Left lobe of liver (tissue), 2 donors: Measurements from ENCODE around the gene APAF1. TPM values are rescaled to one million over a fixed set of nuclear protein-coding genes. Genes with fewer than 3 reads are reported as not detected.

Experiments
- ATAC-seq: fragments of 200-7000 bp; cut with Tn5 transposase; one replicate; pipeline ENCODE4 v1.9.1; 2020; ENCODE audit warnings: mild to moderate bottlenecking, moderate library complexity
- DNase-seq: peaks from one replicate; pipeline ENCODE4 v3.0.0-alpha.2; 2020; ENCODE audit warnings: low spot score
- total RNA-seq: library from RNA; stranded (reverse); gene quantifications from one replicate; pipeline ENCODE4 v1.2.1, GENCODE V29; 2021
- donor health status: DM: no; HTN: no; CAD: no; lungs with moderate emphysema.
- donor health status: DM: no; HTN: yes; CAD: no.

APAF1 gene
- total RNA-seq, 1 donor from 2014 or later: 5.3 TPM

DNA sequence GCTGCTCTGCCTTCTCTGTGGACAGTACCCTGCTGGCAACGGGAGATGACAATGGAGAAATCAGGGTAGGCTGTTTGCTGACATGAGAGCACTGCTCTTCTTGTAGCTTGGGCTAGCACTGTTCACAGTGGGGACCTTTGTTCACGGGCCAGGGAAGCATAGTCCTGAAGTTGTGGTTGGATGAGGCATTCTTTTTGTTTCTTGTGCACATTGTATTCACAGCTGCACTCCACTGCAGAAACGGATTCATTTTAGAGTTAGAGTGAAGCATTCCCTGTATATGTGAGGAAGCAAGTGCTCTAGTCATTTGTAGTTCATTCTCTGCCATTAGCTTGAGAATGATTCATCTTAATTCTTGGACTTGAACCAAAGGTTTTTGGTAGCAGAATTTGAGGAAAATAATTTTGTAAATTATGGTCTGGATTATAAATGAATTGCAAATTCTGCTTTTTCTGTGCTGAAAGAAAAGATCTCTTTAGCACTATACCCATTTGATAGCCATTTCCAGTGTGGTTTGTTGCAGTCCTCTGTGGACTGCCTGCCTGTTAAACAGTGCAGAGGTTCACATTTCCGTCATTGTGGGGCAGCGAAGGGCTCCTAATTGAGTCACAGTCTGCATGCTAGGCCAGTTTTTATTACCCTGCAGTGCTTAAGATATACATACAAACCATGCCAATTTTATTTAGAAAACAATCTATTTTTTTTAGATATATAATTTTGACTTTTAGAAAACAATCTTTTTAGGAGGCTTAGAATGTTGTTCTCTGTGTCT is 80.6 kb downstream of the APAF1 start:
- ATAC-seq: peak; percentile 89

DNA sequence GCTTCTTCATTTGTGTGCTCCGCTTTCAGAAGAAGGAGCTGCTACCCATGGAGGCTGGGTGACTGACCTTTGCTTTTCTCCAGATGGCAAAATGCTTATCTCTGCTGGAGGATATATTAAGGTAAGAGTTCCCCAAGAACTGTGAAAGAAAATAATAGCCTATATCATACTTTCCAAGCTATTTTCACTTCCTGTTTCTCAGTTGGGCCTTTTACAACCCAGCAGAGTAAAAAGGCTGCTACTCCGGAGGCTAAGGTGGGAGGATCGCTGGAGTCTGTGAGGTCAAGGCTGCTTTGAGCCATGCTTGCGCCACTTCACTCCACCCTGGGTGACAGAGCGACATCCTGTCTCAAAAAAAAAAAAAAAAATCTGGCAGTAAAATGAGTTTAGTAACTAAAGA is 82.1 kb downstream of the APAF1 start:
- ATAC-seq: no peak
- DNase-seq: no peak

More for the DNA sequence above, 80.6 kb downstream of the APAF1 start:
- no peak for DNase-seq

DNA sequence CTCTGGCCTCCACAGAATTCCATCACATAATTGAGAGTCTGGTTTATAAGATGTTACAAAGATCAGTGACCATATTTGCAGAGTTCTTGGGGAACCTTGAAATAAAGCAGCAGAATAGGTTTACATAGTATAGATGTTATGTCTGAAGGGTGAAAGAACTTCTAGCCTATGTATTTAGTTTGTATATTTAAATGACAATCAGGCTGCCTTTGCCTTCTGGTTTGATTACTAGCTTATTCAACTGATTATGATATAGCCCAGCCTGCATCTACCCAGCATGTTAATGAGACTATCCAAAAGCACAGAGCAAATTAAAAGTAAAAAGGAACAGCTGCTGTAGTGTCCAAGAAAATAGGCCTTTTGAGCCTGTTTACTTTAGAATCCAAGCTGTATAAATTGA is 85.3 kb downstream of the APAF1 start:
- no peak for ATAC-seq
- no peak for DNase-seq

DNA sequence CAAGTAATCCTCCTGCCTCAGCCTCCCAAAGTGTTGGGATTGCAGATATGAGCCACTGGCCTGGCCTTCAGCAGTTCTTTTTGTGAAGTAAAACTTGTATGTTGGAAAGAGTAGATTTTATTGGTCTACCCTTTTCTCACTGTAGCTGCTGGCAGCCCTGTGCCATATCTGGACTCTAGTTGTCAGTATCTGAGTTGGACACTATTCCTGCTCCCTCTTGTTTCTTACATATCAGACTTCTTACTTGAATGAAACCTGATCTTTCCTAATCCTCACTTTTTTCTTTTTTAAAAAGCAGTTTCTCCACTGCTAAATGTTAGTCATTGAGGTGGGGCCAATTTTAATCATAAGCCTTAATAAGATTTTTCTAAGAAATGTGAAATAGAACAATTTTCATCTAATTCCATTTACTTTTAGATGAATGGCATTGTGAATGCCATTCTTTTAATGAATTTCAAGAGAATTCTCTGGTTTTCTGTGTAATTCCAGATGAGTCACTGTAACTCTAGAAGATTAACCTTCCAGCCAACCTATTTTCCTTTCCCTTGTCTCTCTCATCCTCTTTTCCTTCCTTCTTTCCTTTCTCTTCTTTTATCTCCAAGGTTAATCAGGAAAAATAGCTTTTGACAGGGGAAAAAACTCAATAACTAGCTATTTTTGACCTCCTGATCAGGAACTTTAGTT is 88.7 kb downstream of the APAF1 start:
- ATAC-seq: no peak
- DNase-seq: no peak

DNA sequence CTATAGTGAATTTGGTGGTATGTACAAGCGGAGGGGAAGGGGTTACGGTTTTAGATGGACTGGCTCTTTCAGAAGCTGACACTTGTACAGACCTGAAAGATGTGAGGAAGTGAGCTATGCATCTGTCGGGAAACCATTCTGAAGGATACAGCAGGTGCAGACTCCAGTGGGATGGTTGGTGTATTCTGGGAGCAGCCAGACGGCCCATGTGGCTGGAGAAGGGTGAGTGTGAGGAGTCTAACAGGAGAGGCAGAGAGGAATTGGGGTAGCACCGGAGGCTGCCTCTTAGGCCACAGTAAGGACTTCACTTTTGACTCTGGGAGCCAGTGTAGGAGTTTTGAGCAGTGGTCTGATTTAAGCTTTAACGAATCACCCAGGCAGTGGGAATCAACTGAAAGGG is 90.7 kb downstream of the APAF1 start:
- ATAC-seq: no peak
- no peak for DNase-seq

DNA sequence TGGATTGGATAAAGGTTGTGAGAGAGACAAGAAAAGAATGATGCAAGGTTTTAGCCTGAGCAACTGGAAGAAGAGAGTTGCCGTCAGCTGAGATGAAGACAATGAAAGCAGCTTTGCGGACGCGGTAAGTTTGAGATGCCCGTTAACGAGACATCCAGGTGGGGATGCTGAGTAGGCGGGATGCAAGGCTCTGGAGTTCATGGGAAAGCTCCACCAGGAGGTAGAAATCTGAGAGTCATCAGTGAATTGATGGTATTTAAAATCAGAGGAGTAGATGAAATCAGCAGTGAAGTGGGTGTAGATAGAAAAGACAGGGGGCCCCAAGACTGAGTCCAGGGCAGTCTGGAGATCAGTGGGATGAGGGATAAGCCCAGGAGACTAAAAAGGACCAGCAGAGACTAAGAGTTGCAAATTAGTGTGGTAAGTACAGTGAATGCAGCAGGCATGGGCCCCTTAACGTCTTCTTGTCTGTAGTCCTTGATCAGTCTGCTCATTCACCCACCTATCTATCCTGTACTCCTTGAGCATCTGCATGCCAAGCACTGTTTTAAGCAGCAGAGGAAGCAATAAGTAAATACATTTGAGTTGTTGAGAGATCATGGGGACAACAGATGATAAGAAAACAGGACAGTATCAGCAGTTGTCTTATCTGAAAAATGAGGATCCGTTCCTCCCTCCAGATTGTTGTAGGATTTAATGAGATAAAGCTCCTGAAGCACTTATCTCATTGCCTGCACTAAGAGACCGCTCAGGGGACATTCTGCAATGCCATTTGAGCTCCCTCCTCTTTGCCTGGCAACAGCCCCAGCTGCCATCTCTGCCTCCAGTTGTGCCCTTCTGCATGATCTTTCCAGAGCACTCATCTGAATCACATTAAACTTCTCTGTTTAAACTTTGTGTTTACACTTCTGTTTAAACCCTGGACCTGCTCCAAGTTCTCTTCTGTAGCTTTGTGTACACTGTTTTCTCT is 91.5 kb downstream of the APAF1 start:
- ATAC-seq (peak; percentile 96), DNase-seq (peak; percentile 57)

DNA sequence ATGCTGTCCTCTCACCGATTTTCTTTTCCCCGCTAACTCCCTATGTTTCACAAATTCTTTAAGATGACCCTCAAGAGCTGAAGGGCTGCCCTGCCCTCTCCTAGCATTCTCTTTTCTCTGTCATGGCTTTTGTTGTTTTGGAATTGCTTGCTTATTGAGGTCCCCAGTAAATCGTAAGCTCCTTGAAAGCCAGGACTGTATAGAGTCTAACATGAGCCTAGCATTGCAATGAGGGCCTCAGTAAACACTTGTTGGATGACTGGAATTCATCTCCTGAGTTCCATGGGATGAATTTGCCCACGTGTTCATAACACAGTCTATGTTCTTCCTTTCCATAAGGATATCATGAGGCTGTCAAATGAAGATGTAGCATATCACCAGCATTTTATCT is 92.2 kb downstream of the APAF1 start:
- DNase-seq: no peak
- no peak for ATAC-seq

DNA sequence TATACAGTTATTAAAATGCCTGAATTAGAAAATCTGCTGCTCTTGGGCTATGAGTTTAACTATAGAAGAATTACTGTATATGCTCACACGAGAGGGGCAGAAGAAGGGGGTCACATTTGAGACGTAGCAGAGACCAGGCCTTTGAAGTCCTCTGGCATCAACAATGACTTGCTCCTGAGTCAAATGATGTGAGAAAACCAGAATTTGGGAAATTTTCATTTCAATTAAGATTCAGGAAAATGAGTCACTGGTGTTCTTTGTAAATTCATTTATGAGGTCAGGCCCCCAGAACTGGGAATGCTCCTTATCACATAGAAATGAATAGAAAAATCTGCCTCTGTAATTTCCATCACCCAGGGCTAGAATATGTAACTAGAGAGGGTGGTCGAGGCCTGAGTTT is 92.9 kb downstream of the APAF1 start:
- DNase-seq (no peak), ATAC-seq (no peak)

DNA sequence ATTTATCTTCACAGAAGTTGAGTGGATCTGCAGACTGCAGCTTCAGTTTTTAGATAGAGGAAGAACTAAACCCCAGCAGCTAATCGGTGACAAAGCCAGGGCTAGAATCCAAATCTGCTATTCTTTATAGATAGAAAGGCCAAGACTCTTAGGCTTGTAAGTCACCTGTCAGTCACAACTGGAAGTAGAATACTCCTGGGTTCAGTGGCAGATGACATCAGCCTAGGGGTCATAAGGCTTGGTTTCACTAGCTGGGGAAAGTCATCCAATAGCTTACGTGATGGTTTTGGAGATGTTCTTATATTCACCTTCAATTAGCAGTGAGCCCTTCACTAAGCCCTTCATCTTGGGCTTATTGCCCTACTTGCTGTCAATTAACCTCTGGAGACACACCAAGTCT is 93.4 kb downstream of the APAF1 start:
- ATAC-seq: no peak
- no peak for DNase-seq

DNA sequence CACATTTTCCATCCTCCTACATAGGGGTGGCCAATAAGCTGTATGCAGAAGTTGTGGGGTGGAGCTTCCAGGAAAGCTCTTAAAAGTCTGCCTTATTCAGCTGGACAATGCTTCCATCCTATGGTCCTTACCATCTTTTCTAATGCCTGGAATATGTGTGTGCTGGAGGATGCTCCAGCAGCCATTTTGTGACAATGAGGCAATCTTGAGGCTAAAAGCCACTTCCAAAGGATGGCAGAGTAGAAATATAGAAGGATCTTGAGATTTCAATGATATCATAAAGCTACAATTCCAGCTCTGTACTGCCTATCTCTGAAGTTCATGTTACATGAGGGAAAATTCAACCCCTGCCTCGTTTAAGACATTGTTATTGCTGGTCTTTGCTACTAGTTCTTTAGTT is 95.7 kb downstream of the APAF1 start:
- no peak for DNase-seq
- ATAC-seq: no peak

DNA sequence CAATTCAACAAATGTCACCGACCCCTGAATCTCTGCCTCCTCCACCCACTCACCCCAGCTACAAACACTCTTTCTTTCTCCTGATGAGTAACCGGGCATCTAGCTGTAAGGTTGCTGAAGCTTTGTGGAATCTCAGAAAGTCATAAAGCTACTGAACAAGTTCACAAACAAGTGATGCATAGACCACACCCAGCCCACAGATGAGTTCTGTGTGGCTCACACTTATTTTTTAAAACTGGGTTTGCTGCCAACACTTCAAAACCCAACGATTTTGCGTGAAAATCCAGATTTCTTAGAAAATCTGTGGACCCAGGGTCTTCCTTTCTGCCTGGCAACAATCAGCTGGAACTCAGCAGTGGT is 96.1 kb downstream of the APAF1 start:
- no peak for ATAC-seq
- DNase-seq: no peak

DNA sequence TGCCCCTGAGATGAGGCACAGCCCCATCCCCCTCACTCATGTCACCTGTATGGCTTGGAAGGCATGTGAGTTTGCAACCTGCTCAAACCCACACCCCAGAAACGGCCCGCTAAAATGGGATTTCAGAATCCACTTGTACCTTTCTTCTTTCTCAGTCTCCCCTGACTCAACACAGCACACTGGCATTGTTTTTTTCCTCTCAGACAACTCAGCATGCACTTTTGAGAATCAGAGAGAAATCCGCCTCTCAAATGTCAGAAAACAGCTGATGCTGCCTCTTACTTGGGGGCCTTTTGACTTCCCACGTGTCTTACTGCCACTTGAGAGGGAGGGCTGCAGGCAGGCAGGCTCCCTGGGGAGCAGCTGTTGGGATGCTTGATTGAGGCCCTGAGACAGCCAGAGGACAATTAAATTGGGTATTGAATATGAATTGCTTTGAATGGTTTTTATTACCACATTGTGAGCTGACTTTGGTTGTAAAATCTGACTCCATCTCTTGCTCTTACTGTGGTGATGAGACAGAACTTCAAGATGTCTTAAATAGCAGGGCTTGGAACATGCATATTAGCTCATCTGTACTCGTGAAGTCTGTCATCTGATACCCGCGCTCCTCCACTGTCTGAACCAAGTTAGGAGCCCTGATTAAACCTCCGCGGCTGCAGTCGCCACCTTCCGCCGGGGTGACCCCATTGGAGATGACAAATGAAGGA is 96.6 kb downstream of the APAF1 start:
- no peak for ATAC-seq
- no peak for DNase-seq

DNA sequence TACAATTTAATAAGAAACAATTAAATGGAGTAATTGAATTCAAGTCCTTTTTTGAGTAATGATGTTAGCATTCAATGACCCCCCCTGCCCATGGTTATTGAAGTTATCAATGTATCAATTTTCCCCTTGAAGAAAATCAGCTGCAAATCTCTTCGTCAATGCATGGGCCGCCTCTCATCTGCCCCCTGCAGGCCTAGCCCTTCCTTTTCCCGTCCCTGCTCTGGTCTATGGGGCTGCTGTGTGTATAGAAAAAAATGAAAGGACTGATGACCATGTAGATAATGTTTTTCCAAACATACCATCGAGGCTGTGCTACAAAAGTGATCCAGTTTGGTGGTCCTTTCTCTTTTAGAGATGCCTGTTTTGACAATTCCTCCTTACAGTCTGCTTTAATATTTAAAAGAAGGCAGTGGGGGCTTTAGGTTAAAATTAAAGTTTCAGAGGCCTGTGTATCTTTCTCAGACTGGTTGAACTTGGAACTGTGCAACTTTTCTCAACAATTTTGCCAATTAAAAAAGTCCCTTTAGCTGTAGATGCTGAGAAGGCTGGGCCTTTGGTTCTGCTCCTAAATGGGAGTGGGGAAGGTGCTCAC is 98.4 kb downstream of the APAF1 start:
- no peak for ATAC-seq
- no peak for DNase-seq

DNA sequence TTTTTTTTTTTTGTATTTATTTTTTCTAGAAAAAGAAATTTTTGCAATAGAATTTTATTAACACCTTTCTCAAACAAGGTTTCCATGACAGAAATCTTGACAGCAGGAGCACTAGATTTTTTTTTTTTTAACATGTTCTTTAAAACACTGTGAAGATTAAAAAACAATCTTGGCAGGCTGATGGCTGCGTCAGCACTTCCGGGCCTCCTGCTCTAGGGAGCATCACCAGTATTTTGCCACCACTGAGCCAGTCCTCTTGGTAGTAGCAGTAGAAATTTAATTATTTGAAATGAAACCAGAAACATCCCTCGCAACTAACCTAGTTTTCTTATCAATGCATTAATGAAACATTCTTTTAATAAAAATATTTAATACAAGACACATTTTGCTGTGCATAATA is 99.6 kb downstream of the APAF1 start:
- no peak for ATAC-seq
- DNase-seq: no peak

DNA sequence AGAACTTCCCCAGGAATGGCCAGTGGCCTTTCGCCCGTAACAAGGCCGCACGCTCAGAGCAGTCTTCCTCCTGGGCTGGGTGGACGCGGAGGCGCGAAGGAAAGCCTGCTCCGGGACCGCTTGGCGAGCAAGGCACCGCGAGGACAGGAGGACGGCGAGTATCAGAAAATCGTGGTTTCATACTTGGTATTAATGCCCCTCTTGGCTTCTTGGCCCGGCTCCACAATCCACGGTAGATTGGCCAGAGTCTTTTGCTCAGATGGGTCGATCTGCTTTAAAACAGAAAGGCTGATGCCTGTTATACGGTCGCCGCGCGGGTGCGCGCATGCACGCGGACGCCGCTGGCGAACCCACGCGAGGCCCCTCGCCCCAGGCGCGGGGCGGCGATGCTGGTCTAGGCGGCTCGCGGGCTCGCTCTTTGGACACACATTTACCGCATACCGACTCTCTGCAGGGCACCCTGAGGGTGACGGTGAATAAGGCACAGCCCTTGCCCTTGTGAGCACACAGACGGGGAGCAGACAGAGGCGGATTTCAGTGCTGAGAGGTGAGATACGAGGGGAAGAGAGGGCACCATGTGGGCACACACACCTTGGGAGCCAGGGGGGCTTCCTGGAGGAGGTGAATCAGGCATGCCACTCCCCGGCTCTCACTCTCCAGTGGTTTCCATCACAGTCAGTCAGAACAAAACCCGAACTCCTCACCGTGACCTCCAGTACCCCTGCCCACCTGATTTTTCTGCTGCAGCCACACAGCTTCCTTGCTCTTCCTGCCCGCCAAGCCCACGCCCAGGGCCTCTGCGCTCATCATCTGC is 100.7 kb downstream of the APAF1 start:
- DNase-seq (no peak), ATAC-seq (peak; percentile 65)

DNA sequence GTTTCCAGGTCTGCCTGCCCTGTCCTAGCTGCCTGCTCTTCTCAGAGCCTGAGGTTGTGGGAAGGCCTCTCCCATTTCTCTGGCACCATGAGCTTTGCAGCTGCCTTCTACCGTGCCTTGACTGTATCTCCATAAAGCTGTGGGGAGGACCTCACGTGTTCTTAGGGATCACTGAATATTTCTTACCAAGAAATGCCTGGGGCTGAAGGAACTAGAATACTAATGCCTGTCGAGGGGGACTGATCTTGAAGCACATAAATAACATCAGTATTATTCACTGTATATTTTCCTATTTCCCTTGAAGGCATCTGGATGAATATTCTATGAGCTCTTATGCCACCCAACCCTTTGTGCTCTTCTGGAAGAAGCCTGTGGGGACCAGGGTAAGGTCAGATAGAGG is 103.4 kb downstream of the APAF1 start:
- ATAC-seq (no peak), DNase-seq (no peak)

DNA sequence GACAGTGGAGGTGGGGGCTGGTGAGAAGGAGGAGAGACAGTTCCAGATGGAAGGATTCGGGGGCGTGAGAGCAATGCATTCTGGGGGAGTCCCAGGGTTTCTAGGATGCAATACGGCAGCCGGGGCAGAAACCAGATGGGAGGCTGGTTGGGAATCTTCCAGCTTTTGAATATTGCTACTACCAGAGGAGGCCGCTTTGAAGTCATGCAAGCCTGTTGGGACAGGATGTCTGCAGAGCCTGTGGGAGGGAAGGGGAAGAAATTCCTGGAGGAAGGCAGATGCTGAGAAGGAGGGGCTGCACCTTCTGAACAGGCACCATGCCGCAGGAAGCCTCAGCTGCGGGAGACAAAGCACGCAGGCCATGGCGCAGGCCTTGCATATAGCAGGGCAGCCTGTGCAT is 105.4 kb downstream of the APAF1 start:
- no peak for ATAC-seq
- no peak for DNase-seq

DNA sequence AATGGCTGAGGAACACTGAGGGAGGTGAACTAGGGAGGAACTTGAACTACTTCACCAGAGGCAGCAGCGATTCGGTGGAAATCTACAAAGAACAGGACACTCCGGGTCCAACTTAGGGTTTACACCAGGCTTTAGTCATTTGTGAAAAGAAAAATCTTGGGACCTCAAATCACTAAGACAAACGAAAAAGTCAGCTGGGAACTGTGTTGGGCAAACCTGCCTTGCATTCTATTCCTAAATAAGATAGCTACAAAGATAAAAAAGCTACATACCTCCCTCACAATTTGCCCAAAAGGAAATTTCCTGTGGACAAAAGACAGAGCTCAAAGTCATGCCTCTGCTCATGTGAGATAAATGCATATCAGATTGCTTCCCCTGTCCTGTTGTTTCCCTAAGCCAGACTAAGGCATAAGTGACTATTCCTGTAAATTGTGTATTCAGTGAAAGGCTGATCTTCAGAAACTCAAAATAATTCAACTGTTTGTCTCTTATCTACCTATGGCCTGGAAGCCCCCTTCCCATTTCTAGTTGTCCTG is 106.6 kb downstream of the APAF1 start:
- ATAC-seq (no peak), DNase-seq (no peak)

DNA sequence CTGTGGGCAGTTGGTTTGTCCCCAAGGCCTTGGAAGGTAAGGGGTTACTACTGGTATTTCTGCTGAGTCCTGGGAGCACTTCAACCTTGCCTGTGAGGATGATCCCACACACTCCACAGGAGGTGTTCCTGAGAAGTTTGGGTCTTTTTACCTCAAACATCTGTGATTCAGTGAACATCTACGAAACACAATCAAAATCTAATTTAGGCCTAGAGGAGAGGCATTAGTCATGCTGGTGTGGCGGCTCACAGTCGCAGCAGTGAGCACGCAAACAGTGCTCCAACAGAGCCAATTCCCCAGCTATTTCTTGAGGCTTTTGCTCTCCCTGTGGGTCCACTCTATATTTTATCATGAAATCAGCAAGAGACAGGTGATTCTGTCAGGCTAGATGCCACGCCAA is 107.6 kb downstream of the APAF1 start:
- DNase-seq (no peak), ATAC-seq (no peak)
